Left cardiac atrium (tissue), 4 donors: ENCODE measurements around the gene MUC5B. TPM values are rescaled to one million over a fixed set of nuclear protein-coding genes. Genes with fewer than 3 reads are reported as not detected.
"Not testable (repeated sequence)": the region's sequence is repeated elsewhere in the genome, so short reads cannot be mapped to it uniquely, and the experiment has no call there.

Experiments
- ATAC-seq, 2 donors: fragments of 200-7000 bp; cut with Tn5 transposase; one replicate each; pipeline ENCODE4 v1.9.1; 2020; ENCODE audit warnings: mild to moderate bottlenecking in 2 of 2, moderate library complexity in 2 of 2
- DNase-seq: peaks from one replicate; pipeline ENCODE4 v3.0.0-alpha.2; 2020
- intact Hi-C, 2 donors: fragments of 100-400 bp; cut with DNase I; formaldehyde crosslinking; loops; one replicate each; pipeline versions ENCODE4 v1.14.1 to v1.15.1; 2022 to 2023
- long read RNA-seq: library from polyadenylated mRNA; unstranded; transcript quantifications from one replicate; pipeline ENCODE4 v2.0.0, GENCODE V29; 2021
- total RNA-seq, 2 donors: library from RNA; stranded (reverse); fragmentation: NEBNext Ultra II Directional; extraction: Animal tissue kit (Norgen Biotek cat#: 25700); gene quantifications; one replicate each; pipeline ENCODE4 v1.2.1, GENCODE V29; 2021
- donor health status: DM: no; HTN: yes; CAD: no.
- donor health status: DM: no; HTN: yes; CAD: no; lungs with severe emphysema.
- donor health status: DM: yes; HTN: yes; CAD: no.
- donor health status: Dilated cardiomyopathy.

Gene MUC5B
- total RNA-seq: not detected
- long read RNA-seq: 0 reads

- DNase-seq: peak; percentile 22
- intact Hi-C loops: no loop called here
Observed at GRCh38 chr11:1222491-1223345, at the start of gene MUC5B. Gene MUC5B, plus strand, starts transcription at chr11:1223066. Its CDS starts 58 bp downstream, at chr11:1223124.

GRCh38 chr11:1173396-1173795 lies 49.5 kb upstream of the MUC5B start:
- ATAC-seq, DNase-seq, intact Hi-C loops: not testable (repeated sequence)

More at GRCh38 chr11:1222491-1223345, at the start of gene MUC5B:
- no peak for ATAC-seq

GRCh38 chr11:1174441-1175370 lies 48.2 kb upstream of the MUC5B start:
- intact Hi-C loops: no loop called here
- DNase-seq (peak; percentile 12), ATAC-seq (no peak)

GRCh38 chr11:1175461-1176223 lies 47.2 kb upstream of the MUC5B start:
- intact Hi-C loops: no loop called here
- no peak for ATAC-seq
- no peak for DNase-seq

GRCh38 chr11:1176224-1177019 lies 46.4 kb upstream of the MUC5B start:
- intact Hi-C loops: no loop called here
- ATAC-seq (no peak), DNase-seq (peak; percentile 16)

GRCh38 chr11:1177020-1177770 lies 45.7 kb upstream of the MUC5B start:
- DNase-seq: no peak
- ATAC-seq: no peak
- intact Hi-C loops: no loop called here

- intact Hi-C loops: no loop called here
- DNase-seq (no peak), ATAC-seq (no peak)
Observed at GRCh38 chr11:1177771-1178090, 45.1 kb upstream of the MUC5B start.

- peak; percentile 18 for DNase-seq
- intact Hi-C loops: no loop called here
- ATAC-seq: no peak
Observed at GRCh38 chr11:1178201-1178885, 44.5 kb upstream of the MUC5B start.

GRCh38 chr11:1178906-1179305 lies 44.0 kb upstream of the MUC5B start:
- intact Hi-C loops: no loop called here
- no peak for ATAC-seq
- peak; percentile 16 for DNase-seq

GRCh38 chr11:1179641-1180040 lies 43.2 kb upstream of the MUC5B start:
- DNase-seq: no peak
- ATAC-seq: no peak
- intact Hi-C loops: no loop called here

- intact Hi-C loops: no loop called here
- DNase-seq: no peak
- ATAC-seq: no peak
Observed at GRCh38 chr11:1180171-1180570, 42.7 kb upstream of the MUC5B start.

- peak; percentile 15 for DNase-seq
- ATAC-seq: no peak
- intact Hi-C loops: no loop called here
Observed at GRCh38 chr11:1180947-1181391, 41.9 kb upstream of the MUC5B start.

GRCh38 chr11:1181420-1181819 lies 41.4 kb upstream of the MUC5B start:
- ATAC-seq (no peak), DNase-seq (peak; percentile 16)
- intact Hi-C loops: no loop called here

- intact Hi-C loops: no loop called here
- DNase-seq (peak; percentile 10), ATAC-seq (no peak)
Observed at GRCh38 chr11:1181853-1182535, 40.9 kb upstream of the MUC5B start.

GRCh38 chr11:1184139-1184538 lies 38.7 kb upstream of the MUC5B start:
- intact Hi-C loops, ATAC-seq, DNase-seq: not testable (repeated sequence)

- DNase-seq, intact Hi-C loops, ATAC-seq: not testable (repeated sequence)
Observed at GRCh38 chr11:1188451-1189130, 34.3 kb upstream of the MUC5B start.
